Activated T-helper 2 cell treated with anti-CD3 and anti-CD28 coated beads, Interferon-gamma antibody, Interleukin-2, Interleukin-4, amounts not matched to agents 10 μg/mL and 5 μg/mL and 100 μg/mL, durations not matched to agents 14 hours and 24 hours and 36 hours (primary cell): ENCODE results near the gene RGCC. TPM values are rescaled to one million over a fixed set of nuclear protein-coding genes. Genes with fewer than 3 reads are reported as not detected.
"Not testable (repeated sequence)": the region's sequence is repeated elsewhere in the genome, so short reads cannot be mapped to it uniquely, and the experiment has no call there.

Experiments
- DNase-seq: peaks from one replicate; pipeline ENCODE4 v3.0.0; 2021; ENCODE audit warnings: low spot score
- H3K27ac Mint-ChIP-seq: one replicate; pipeline ENCODE4 v1.8.0; 2021; ENCODE audit warnings: mixed read lengths
- H3K27me3 Mint-ChIP-seq: one replicate; pipeline ENCODE4 v1.8.0; 2021; ENCODE audit warnings: low read depth, mixed read lengths
- H3K36me3 Mint-ChIP-seq: one replicate; pipeline ENCODE4 v1.8.0; 2021; ENCODE audit warnings: low read depth, mixed read lengths
- H3K4me1 Mint-ChIP-seq: one replicate; pipeline ENCODE4 v1.8.0; 2021; ENCODE audit warnings: low read depth, mixed read lengths
- H3K4me3 Mint-ChIP-seq: one replicate; pipeline ENCODE4 v1.8.0; 2021; ENCODE audit warnings: low read depth, mild to moderate bottlenecking, moderate library complexity, mixed read lengths
- H3K9me3 Mint-ChIP-seq: one replicate; pipeline ENCODE4 v1.8.0; 2021; ENCODE audit warnings: mixed read lengths
- intact Hi-C: fragments of 100-400 bp; cut with micrococcal nuclease; formaldehyde crosslinking; loops from one replicate; pipeline ENCODE4 v1.15.1; 2023
- total RNA-seq: library from RNA; stranded (reverse); gene quantifications from 2 replicates; pipeline ENCODE4 v1.2.3, GENCODE V29; 2022

RGCC gene, protein sequence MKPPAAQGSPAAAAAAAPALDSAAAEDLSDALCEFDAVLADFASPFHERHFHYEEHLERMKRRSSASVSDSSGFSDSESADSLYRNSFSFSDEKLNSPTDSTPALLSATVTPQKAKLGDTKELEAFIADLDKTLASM
- total RNA-seq, result 76.5 and 79.3 TPM in 2 replicates

DNA sequence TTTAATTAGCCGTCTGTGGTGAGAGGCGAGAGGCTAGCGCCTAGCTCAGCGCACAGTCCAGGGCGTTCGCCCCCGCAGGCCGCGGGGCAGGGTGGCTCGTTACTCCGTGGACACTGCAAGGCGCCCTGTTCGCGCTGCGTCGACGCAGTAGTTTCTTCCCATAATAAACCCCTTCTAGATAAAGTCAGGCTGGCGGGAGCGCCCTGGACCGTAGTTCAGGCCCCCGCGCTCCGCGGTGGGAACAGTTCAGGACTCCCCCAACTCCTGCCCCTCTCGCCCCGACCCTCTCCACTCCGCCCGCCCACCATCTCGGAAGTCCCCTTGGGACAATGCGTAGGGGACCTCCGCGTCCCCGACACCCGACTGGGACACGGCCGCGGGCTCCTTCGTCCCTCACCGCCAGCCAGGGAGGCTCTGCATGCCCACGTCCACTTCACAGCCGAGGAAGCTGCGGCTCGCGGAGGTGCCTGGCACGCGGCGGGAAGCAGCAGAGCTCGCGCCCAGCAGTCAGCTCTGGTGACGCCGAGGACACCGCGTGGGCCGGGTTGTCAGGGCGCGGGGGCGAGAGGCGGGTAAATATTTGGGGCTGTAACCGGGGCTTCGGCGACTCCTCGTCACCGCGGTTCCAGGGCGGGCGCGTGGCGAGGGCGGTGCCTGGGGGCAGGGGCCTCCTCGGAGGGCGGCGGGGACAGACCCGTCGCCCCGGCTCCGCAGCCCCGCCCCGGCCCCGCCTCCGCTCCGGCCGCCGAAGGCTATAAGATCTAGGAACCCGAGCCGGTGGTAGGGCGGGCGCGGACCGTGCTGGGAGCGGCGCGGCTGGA is at the start of gene RGCC:
RGCC (plus strand) TSS at position 783 of the 821 bp plus-strand sequence. CDS start 158 bp downstream, outside the sequence.
- peak within 1 kb of the TSS; percentile 95 for H3K4me3 Mint-ChIP-seq
- peaks cover 40% of the 10 kb centered on the region for H3K4me1 Mint-ChIP-seq
- DNase-seq, result peak; percentile 83
- H3K9me3 Mint-ChIP-seq, result no peaks in the 10 kb centered on the region
- H3K36me3 Mint-ChIP-seq, result peaks cover 33% of the 10 kb centered on the region
- peaks cover 25% of the 10 kb centered on the region for H3K27me3 Mint-ChIP-seq
- intact Hi-C loops, result loop anchor here (1.0 to 10.0 kb wide), 7 partner anchors 8 to 1038 kb away; partner anchors contain the start of genes AKAP11, DGKH, MRPS31 and WBP4
- H3K27ac Mint-ChIP-seq, result peak within 1 kb of the TSS; percentile 95

DNA sequence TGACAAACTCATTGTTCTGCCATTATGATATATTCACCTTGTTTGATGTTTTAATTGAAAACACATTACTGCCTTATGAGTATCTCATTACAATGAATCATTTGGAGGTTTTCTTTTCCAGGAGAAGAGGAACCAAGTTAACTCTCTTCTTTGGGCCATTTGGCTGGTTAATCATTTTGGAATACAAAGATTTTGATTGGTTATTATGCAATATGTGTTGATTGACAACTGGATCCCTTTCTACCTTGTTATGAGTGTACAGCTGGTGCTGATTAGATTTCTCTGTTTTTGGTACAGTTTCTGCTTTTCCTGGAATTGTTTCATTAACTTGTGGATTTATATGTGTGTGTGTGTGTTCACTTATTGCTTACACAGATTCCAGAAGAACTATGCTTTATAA is 49.2 kb upstream of the RGCC start:
- peaks cover 29% of the 10 kb centered on the region for H3K27me3 Mint-ChIP-seq
- no peak overlapping the region for H3K27ac Mint-ChIP-seq
- no peaks in the 10 kb centered on the region for H3K4me1 Mint-ChIP-seq
- no peaks in the 10 kb centered on the region for H3K36me3 Mint-ChIP-seq
- H3K4me3 Mint-ChIP-seq, result no peak overlapping the region
- no peaks in the 10 kb centered on the region for H3K9me3 Mint-ChIP-seq
- intact Hi-C loops, result no loop called here
- no peak for DNase-seq

DNA sequence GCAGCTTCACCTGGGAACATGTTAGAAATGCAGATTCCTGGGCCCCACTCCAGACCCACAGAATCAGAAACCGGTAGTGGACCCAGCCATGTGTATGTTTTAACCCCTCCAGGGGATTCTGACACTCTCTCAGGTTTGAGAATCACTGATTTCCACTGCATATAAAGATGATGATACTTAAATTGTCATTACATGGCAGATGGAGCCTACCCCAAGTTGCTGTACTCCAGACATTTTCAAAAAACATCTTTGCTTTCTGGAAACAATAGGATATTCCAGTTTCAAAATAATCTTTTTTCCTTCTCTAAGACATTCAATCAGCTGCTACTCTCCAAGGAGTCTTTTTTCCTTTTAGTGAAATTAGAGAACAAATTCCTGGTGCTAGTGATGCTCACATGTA is 48.6 kb upstream of the RGCC start:
- no peak overlapping the region for H3K4me3 Mint-ChIP-seq
- no peaks in the 10 kb centered on the region for H3K4me1 Mint-ChIP-seq
- no peak for DNase-seq
- no peaks in the 10 kb centered on the region for H3K36me3 Mint-ChIP-seq
- intact Hi-C loops, result no loop called here
- H3K27me3 Mint-ChIP-seq, result peaks cover 29% of the 10 kb centered on the region
- H3K9me3 Mint-ChIP-seq, result no peaks in the 10 kb centered on the region
- no peak overlapping the region for H3K27ac Mint-ChIP-seq

DNA sequence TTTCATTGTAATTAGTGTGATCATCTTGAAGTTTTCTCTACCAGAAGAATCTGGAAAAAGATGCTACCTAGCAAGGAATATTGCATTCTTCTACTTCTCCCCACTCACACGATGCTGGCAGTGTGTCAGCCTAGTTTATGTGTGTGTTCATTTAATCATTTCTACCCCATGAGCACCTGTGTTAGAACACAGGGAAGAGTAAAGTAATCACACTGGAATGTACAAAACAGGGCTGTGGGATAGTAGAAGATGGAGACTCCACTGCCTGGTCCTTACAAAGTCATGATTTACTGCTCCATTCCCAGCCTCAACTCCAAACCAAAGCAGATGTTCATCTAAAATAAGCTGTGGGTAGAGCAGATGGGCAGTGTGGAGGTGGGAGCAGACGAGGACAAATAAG is 47.7 kb upstream of the RGCC start:
- no peak overlapping the region for H3K4me3 Mint-ChIP-seq
- H3K36me3 Mint-ChIP-seq, result no peaks in the 10 kb centered on the region
- H3K4me1 Mint-ChIP-seq, result no peaks in the 10 kb centered on the region
- H3K27me3 Mint-ChIP-seq, result peaks cover 26% of the 10 kb centered on the region
- no peaks in the 10 kb centered on the region for H3K9me3 Mint-ChIP-seq
- intact Hi-C loops, result loop anchor here (10.0 kb wide), 2 partner anchors 145 to 245 kb away; no protein-coding TSS in a partner anchor
- DNase-seq, result no peak
- no peak overlapping the region for H3K27ac Mint-ChIP-seq

DNA sequence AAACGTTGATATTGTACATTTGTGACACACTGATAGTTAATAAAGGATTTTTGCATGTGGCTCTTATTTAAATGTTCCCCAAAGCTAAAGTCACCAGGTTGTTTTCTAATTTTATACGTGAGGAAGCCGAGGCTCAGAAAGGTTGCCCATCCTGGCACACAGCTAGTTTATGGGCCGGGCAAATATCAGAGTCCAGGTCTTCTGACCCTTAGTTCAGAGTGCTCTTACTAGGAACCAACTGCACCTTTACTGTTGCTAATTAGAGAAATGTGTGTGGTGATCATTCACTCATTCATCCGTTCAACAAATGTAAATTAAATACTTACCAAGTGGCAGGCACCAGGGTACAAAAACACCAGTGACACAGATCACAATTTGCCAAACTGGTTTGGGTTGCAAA is 46.3 kb upstream of the RGCC start:
- no peak for DNase-seq
- Mint-ChIP-seq H3K4me1 (no peaks in the 10 kb centered on the region), H3K36me3 (no peaks in the 10 kb centered on the region), H3K9me3 (no peaks in the 10 kb centered on the region), H3K27me3 (peaks cover 25% of the 10 kb centered on the region), H3K4me3 (no peak overlapping the region), H3K27ac (no peak overlapping the region)
- intact Hi-C loops, result loop anchor here (10.0 kb wide), 2 partner anchors 144 to 244 kb away; no protein-coding TSS in a partner anchor

DNA sequence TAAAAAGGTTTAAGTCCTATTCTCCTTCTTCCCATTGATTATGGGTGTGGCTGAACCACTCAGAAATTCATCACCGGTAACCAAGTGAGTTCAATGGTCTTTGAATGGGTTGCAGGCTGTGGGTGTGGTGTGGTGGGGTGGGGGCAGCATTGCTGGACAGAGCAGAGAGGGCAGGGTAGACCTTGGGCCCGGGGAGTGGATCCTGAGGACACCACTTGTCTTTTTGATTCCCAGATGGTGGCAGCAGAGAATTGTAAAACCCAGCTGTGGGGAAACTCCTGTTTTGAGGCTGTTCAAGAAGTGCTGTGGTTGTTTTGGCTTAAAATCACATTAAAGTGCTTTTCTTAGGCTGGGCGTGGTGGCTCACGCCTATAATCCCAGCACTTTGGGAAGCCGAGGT is 45.8 kb upstream of the RGCC start:
- Mint-ChIP-seq H3K4me1 (no peaks in the 10 kb centered on the region), H3K36me3 (no peaks in the 10 kb centered on the region), H3K27ac (no peak overlapping the region), H3K4me3 (no peak overlapping the region), H3K9me3 (no peaks in the 10 kb centered on the region), H3K27me3 (peaks cover 22% of the 10 kb centered on the region)
- DNase-seq, result no peak
- intact Hi-C loops, result loop anchor here (10.0 kb wide), 2 partner anchors 143 to 243 kb away; no protein-coding TSS in a partner anchor

DNA sequence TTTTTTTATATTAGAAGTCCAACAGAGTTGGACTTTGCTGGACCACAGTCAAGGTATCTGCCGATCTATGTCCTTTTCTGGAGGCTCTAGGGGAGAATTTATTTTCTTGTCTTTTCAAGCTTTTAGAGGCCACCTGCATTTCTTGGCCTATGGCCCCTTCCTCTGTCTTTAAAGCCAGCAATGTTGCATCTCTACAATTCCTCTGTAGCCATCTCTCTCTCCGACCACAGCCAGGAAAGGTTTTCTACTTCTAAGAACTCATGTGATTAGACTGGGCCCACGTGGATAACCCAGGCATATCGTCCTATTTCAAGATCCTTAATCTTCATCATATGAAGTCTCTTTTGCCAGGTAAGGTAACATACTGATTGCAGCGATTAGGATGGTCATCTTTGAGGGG is 43.5 kb upstream of the RGCC start:
- no peak for DNase-seq
- intact Hi-C loops, result loop anchor here (10.0 kb wide), 2 partner anchors 141 to 241 kb away; no protein-coding TSS in a partner anchor

DNA sequence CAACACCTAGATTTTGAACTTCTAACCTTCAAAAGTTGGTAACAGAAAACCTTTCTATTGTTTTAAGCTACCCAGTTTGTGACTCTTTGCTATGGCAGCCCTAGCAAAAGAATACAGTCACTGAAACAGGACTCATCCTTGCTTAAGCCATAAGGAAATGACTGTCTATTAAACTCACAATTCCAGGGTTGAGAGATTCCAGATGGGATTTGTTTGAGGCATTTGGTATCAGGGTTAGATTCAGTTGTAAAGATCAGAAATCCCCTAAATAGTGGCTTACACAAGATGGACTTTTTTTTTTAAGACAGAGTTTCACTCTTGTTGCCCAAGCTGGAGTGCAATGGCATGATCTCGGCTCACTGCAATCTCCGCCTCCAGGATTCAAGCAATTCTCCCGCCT is 41.1 kb upstream of the RGCC start:
- H3K36me3 Mint-ChIP-seq, result no peaks in the 10 kb centered on the region

More for the DNA sequence above, 43.5 kb upstream of the RGCC start:
- H3K27me3 Mint-ChIP-seq, result peaks cover 10% of the 10 kb centered on the region
- H3K9me3 Mint-ChIP-seq, result no peaks in the 10 kb centered on the region
- H3K36me3 Mint-ChIP-seq, result no peaks in the 10 kb centered on the region
- no peaks in the 10 kb centered on the region for H3K4me1 Mint-ChIP-seq
- no peak overlapping the region for H3K27ac Mint-ChIP-seq
- H3K4me3 Mint-ChIP-seq, result no peak overlapping the region

DNA sequence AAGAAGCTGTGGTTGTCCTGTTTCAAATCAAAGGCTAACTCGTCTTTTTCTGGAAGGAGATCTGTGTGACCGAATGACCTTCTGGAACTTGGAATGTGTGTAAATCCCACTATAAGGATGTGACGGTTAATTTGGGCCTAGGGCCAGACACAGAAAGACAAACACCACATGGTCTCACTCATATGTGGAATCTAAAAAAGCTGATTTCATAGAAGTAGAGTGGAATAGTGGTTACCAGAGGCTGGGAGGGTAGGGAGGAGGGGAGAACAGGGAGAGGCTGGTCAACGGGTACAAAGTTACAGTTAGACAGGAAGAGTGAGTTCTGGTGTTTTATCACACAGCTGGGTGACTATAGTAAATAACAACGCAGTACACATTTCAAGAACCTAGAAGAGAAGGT is 39.3 kb upstream of the RGCC start:
- DNase-seq, result no peak

More for the DNA sequence above, 41.1 kb upstream of the RGCC start:
- intact Hi-C loops, result loop anchor here (10.0 kb wide), 2 partner anchors 139 to 239 kb away; no protein-coding TSS in a partner anchor
- DNase-seq, result no peak
- no peaks in the 10 kb centered on the region for H3K4me1 Mint-ChIP-seq
- H3K4me3 Mint-ChIP-seq, result no peak overlapping the region
- H3K9me3 Mint-ChIP-seq, result no peaks in the 10 kb centered on the region
- H3K27me3 Mint-ChIP-seq, result no peaks in the 10 kb centered on the region
- H3K27ac Mint-ChIP-seq, result no peak overlapping the region

DNA sequence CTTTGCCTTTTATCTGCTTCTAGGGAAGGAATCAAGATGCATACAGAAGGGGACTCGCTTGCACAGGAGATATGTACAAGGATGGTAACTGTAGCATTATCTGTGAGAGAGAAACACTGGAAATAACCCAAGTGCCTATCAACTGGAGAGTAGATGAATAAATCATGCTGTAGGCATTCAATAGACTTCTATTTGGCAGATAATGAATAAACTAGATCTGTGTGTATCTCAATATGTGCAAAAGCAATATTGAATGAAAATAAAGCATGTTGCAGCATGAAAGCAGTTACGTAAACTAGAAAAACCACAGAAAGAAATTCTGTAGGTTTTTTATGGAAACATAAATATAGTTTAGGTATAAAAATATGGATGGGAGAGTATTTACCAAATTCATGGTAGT is 38.6 kb upstream of the RGCC start:
- intact Hi-C loops, result loop anchor here (10.0 kb wide), 2 partner anchors 136 to 236 kb away; no protein-coding TSS in a partner anchor
- Mint-ChIP-seq H3K27me3 (no peaks in the 10 kb centered on the region), H3K36me3 (no peaks in the 10 kb centered on the region), H3K4me3 (no peak overlapping the region), H3K4me1 (no peaks in the 10 kb centered on the region), H3K9me3 (no peaks in the 10 kb centered on the region), H3K27ac (no peak overlapping the region)
- no peak for DNase-seq

More for the DNA sequence above, 39.3 kb upstream of the RGCC start:
- Mint-ChIP-seq H3K27ac (no peak overlapping the region), H3K9me3 (no peaks in the 10 kb centered on the region), H3K4me3 (no peak overlapping the region), H3K4me1 (no peaks in the 10 kb centered on the region), H3K27me3 (no peaks in the 10 kb centered on the region), H3K36me3 (no peaks in the 10 kb centered on the region)
- intact Hi-C loops, result loop anchor here (10.0 kb wide), 2 partner anchors 137 to 237 kb away; no protein-coding TSS in a partner anchor

DNA sequence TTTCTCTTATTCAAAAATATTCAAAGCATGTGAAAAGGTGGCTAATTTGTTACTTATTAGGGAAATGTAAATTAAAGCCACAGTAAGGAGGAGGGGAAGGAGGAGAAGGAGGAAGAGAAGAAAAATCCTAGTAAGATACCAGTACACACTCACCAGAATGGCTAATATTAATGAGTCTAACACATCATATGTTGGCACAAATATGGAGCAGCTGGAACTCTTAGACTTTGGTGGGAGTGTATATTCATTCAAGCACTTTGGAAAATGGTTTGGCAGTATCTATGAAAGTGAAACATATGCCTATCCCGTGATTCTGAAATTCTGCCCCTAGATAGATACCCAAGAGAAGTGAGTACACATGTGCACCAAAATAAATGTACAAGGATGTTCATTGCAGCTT is 38.1 kb upstream of the RGCC start:
- no peak overlapping the region for H3K27ac Mint-ChIP-seq
- H3K4me3 Mint-ChIP-seq, result no peak overlapping the region
- no peaks in the 10 kb centered on the region for H3K27me3 Mint-ChIP-seq
- H3K9me3 Mint-ChIP-seq, result no peaks in the 10 kb centered on the region
- DNase-seq, result no peak
- no peaks in the 10 kb centered on the region for H3K4me1 Mint-ChIP-seq
- intact Hi-C loops, result loop anchor here (10.0 kb wide), 2 partner anchors 136 to 236 kb away; no protein-coding TSS in a partner anchor
- no peaks in the 10 kb centered on the region for H3K36me3 Mint-ChIP-seq

DNA sequence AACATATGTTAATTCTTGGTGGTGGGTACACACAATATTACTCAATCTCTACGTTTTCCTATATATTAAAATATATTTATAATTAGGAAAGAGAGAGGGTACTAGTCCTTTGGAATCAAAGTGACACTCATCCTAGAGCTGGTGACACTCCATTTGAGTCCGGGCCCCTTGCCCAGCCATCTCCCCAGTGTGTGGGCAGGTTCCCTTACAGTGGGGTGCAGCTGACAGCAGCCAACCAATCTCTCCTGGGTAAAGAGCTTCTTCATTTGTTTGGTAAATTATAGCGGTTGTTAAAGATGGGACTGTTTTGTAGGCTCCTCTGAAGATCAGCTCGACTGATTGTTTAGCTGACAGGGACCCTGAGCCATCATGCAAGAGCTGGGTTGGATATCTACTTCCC is 37.2 kb upstream of the RGCC start:
- Mint-ChIP-seq H3K9me3 (no peaks in the 10 kb centered on the region), H3K27ac (no peak overlapping the region), H3K36me3 (no peaks in the 10 kb centered on the region), H3K4me1 (no peaks in the 10 kb centered on the region), H3K4me3 (no peak overlapping the region), H3K27me3 (no peaks in the 10 kb centered on the region)
- DNase-seq, result no peak
- intact Hi-C loops, result no loop called here

DNA sequence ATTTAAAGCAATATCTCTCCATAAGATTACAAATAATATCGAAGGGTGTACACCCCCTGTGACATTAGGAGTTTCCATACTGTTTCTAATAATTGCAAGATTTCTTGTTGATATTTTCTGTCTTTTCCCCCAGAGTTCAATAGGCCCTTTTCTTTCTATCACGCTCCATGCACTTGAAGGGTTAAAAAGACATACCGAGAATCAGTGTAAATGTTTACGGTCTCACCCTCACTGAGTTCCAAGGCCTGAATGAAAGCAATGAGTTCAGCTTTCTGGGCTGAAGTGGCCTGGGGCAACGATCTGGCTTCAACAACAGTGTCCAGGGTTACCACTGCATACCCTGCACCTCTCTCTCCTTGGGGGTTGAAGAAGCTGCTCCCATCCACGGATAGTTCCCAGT is 36.0 kb upstream of the RGCC start:
- not testable (repeated sequence) for DNase-seq, H3K4me3 Mint-ChIP-seq, H3K9me3 Mint-ChIP-seq

More for the DNA sequence above, 36.0 kb upstream of the RGCC start:
- H3K27ac Mint-ChIP-seq, intact Hi-C loops, H3K27me3 Mint-ChIP-seq, H3K4me1 Mint-ChIP-seq, H3K36me3 Mint-ChIP-seq: not testable (repeated sequence)
